GM19463 (cell line): ENCODE measurements around the gene NCOA7.

Experiments
- ATAC-seq: cut with Tn5 transposase; IDR thresholded peaks from one replicate; pipeline ENCODE4 v1.9.1; 2021; ENCODE audit warnings: mild to moderate bottlenecking, moderate library complexity; ENCODE audit not compliant: unreplicated experiment

Gene NCOA7

DNA sequence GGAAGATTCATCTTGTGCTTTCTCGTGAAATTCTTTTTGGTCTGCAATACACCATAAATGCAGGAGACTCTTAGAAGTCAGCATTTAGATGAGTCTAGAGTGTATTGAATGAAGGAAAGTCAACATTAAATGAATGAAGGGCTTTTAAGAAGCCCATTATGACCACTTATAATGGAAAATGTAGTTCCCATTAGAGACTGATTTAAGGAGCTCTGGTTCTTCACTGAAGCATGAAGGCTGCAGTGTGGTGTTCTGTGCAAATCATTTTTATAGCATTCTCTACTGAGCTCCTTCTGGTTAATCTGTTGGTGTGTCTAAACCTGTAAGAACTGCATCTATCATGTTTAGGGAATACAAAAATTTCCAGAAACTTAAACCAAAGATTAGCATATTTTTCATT is 19.7 kb downstream of the NCOA7 start:
- no peak for ATAC-seq

GRCh38 chr6:125811259-125811658 is 20.5 kb downstream of the NCOA7 start:
- ATAC-seq: peak; percentile 25

GRCh38 chr6:125812394-125813292 is 21.9 kb downstream of the NCOA7 start:
- ATAC-seq: no peak

DNA sequence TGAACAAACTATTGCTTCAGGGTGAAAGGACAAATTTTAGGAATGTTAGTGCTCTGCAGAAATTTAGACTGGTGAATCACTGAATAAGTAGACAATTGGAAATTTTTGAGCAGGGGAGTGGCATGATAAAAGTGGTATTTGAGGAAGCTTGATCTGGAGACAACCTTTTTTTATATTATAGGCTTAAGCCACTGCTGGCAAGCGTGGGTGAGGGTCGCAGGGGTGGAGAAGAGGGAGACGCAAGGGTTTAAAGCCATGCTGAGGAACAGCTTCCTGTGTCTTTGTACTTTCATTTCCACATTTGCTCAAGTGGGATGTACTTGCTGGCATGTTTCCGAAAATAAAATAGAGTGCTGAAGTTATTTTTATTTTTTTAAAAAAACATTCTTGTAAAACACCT is 23.7 kb downstream of the NCOA7 start:
- ATAC-seq: no peak

- no peak for ATAC-seq
Measured at GRCh38 chr6:125815080-125815910, 24.5 kb downstream of the NCOA7 start.

- no peak for ATAC-seq
Measured at GRCh38 chr6:125816828-125817280, 26.1 kb downstream of the NCOA7 start.

DNA sequence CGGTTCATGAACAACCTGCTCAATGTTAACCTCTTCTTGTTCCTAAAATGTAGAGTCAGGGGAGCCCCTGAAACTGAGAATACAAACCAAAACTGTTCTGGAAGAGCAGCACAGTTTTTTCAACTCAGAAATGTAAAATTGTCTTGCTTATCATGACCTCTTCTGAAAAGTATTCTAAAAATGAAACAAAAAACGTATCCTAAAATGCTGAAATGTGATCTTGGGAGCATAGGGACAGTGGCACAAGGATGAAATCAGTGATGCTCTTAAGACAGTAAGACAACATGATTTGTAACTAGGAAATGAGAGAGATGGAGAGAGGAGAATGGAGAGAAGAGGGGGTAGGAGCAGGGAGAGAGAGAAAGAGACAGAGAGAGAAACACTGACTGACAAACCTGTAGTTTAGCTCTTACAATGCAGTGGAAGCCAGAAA is 27.5 kb downstream of the NCOA7 start:
- peak; percentile 50 for ATAC-seq

- no peak for ATAC-seq
Measured at GRCh38 chr6:125818772-125819260, 28.1 kb downstream of the NCOA7 start.

DNA sequence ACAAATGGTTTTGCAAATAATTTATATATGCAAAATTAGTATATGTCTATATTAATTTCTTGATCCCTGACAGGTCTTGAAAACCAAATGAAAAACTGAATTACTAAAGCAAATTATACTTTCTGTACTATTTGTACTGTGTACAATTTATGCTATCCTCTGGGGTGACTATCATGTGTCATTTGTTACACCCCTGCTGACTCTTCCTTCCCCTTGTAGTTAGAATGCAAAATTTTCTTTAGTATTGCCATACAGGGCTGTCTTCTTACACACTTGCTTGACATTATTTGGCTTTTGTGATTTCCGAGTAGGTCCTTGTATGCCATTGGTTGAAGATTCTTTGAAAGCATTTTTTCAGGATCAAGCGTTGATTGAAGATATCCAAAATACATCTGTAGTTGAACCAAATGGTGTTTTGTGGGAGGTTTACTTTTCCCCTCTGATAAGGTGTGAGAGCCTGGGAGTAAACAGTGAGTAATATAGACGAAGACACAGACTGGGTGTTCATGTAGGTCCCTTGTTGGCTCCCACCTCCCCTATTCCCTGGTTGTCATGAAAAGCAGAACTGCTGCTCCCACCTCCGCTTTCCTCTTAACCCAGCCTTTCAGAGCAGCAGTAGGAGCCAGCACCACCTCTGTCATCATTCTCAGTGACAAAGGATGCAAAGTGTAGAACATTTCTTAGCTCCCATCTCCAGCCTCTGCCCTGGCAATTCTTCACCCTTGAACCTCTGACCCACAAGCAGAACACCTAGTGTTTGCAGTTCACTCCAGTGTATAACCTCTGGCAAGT is 29.0 kb downstream of the NCOA7 start:
- no peak for ATAC-seq

DNA sequence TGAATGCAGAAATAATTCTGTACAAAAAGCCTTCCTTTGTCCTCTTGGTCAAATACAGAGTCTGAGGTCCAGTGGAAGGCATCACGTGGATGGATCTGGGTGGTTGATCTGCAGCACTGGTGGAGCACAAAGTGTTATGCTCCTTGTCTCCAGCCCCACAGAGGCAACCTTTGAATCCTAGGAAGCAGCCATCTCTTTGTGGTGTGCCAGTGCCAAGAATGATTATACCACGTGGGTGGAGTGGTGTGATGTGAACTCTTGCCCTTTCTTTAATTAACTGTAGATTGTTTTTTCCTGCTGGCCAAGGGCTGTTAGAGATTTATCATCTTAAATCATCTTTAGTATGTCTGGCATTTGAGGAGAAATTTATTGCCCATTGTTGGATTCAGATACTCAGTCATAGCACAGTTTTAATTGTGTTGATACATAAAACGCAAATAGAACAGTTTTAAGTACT is 31.1 kb downstream of the NCOA7 start:
- no peak for ATAC-seq

DNA sequence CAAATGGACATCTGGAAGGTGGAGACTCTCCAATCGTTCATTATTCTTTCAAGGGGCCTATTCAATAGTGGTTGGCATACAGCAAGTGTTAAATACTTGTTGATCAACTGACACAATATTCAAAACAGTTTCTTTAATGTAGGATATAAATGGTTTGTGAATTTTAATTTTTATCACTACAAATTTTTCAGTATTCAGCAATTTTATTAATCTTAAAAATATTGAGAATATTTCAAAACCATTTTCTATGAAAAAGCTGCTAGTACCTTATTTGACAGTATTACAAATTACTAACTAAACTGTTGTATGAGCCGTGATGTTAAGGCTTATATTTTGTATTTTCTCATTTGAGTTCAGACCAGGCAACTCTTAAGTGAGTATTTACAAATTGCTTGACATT is 32.4 kb downstream of the NCOA7 start:
- no peak for ATAC-seq

DNA sequence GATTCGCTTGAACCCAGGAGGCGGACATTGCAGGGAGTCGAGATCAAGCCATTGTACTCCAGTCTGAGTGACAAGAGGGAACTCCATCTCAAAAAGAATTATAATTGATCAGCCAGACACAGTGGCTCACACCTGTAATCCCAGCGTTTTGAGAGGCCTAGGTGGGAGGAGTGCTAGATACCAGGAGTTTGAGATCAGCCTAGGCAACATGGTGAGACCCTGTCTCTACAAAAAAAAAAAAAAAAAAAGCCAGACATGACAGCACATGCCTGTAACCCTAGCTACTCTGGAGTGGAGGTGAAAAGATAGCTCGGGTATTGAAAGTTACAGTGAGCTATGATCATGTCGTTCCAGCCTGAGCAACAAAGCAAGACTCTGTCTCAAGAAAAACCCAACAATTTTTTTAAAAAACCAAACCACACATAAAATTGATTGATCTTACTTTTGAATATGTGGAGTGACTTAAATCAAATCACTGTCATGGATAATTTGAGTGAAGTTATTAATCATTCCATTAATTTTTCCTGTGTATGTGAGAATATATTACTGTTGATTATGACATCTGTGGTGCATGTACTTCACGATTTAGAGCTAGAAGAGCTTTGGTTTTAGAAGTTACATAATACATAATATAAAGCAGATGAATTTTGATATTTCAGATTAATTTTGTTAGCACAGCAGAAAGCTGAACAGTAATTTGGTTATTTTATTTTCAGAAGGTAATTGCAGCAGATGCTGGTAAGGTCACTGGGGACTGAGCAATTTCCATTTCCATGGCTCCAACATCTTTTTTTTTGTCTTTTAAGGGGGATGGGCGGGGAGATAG is 34.4 kb downstream of the NCOA7 start:
- no peak for ATAC-seq

GRCh38 chr6:125826695-125827463 is 36.1 kb downstream of the NCOA7 start:
- ATAC-seq: no peak

- no peak for ATAC-seq
Measured at GRCh38 chr6:125827788-125828320, 37.1 kb downstream of the NCOA7 start.

DNA sequence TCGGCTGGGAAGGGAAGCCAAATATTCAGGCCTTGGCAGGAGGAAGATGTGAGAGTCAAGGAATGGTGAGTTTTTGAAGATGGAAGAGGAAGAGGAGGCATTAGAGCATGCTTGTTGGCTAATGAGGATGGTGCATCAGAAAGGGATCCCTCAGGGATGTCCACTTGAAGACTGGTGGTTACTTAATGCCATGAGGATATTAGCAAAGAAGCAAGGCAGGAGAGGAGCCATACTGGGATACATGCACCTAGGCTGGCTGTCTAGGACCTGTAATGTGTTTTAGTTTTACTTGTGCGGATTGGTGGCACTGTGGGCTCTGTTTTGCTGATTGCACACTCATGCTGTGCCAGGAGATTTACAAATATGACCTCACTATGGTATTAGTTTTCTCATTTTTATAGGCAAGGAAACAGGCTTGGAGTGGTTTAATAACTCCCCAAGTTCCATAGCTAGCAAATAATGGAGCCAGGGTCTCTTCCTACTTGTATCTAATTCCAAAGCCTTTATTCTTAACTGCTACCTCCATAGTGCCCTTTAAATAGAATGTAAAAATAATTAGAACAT is 37.8 kb downstream of the NCOA7 start:
- ATAC-seq: no peak

DNA sequence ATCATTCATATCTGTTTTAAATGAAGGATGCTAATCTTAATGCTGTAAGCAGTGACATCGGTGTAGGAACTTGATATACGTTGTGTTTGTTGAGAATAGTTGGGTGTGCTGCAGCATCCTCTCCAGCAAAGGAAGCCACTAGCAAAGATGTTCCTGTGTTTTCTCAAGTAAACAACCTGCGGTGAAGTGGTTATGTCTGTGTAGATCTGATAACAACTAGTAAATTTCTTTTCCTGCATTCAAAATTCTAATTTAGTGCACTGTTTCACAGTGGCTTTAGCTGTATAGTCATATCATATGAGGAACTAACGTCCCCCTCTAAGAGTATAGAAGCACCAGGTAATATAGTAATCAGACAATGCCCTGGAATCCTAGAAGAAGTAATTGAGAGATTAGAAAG is 38.7 kb downstream of the NCOA7 start:
- ATAC-seq: no peak

GRCh38 chr6:125831659-125832058 is 40.9 kb downstream of the NCOA7 start:
- no peak for ATAC-seq

GRCh38 chr6:125832391-125833117 is 41.8 kb downstream of the NCOA7 start:
- ATAC-seq: no peak
